ENCODE data around the gene ASB18. TPM values are rescaled to one million over a fixed set of nuclear protein-coding genes. Genes with fewer than 3 reads are reported as not detected.

Gene ASB18
- total and polyA plus RNA-seq, 2 of the 8 experiments (the other 6 are each of a cell fraction or from before 2014, with no cell fraction given): not detected

- Histone ChIP-seq H3K4me2 (ENCODE audit: insufficient read depth in 1 of 2, low read depth in 2 of 2, low read length in 2 of 2) (no peak overlapping the region), H3K4me3 (ENCODE audit: extremely low read depth in 1 of 4, insufficient read depth in 2 of 4, low read depth in 3 of 4, low read length in 4 of 4) (no peak overlapping the region), H3K9me3 (ENCODE audit: insufficient read depth in 2 of 2, low read depth in 1 of 2, low read length in 1 of 2) (no peaks in the 10 kb centered on the region), H3K79me1 (ENCODE audit: low read depth, low read length) (no peaks in the 10 kb centered on the region), H3K4ac (replicated peaks; ENCODE audit: insufficient read length, low read depth, low read length) (no peak overlapping the region), H3K23ac (ENCODE audit: insufficient read length) (no peak overlapping the region), H4K20me1 (replicated peaks in 1 of 2; ENCODE audit: control insufficient read depth in 1 of 2, insufficient read depth in 2 of 2, low read length in 2 of 2) (no peaks in the 10 kb centered on the region), H3K27me3 (replicated peaks in 1 of 4; ENCODE audit: control insufficient read depth in 3 of 4, extremely low read depth in 1 of 4, insufficient read depth in 3 of 4, low read length in 3 of 4) (peaks cover 0 to 3% (median 0%) of the 10 kb centered on the region in 4 experiments; a peak in 1 of 7 replicates), H4K91ac (replicated peaks; ENCODE audit: insufficient read length, low read length) (no peak overlapping the region), H2BK15ac (ENCODE audit: low read length) (no peak overlapping the region), H2BK5ac (ENCODE audit: low read depth, low read length) (no peak overlapping the region), H3K14ac (ENCODE audit: insufficient read length) (no peak overlapping the region), H2AFZ (ENCODE audit: low read length) (no peak overlapping the region), H2AK5ac (ENCODE audit: low read depth, low read length) (no peak overlapping the region), H3K79me2 (ENCODE audit: control insufficient read depth in 1 of 2, insufficient read depth in 2 of 2, low read length in 2 of 2) (no peaks in the 10 kb centered on the region), H4K8ac (ENCODE audit: extremely low read depth, insufficient read depth, low read length) (no peak overlapping the region), H3K56ac (replicated peaks; ENCODE audit: insufficient read length, low read depth, low read length) (no peak overlapping the region), H2BK20ac (ENCODE audit: low read length) (no peak overlapping the region), H3K9ac (replicated peaks in 1 of 4; ENCODE audit: extremely low read depth in 1 of 4, low read depth in 3 of 4, low read length in 3 of 4) (no peak overlapping the region), H3K27ac (ENCODE audit: low read depth, low read length) (no peak overlapping the region), H3K36me3 (ENCODE audit: control insufficient read depth in 2 of 4, insufficient read depth in 4 of 4, low read length in 3 of 4) (no peaks in the 10 kb centered on the region), H3K23me2 (ENCODE audit: low read depth, low read length) (no peaks in the 10 kb centered on the region), H2BK120ac (replicated peaks; ENCODE audit: low read depth, low read length) (no peak overlapping the region), H3K4me1 (replicated peaks in 1 of 4; ENCODE audit: control insufficient read depth in 3 of 4, insufficient read depth in 4 of 4, low read length in 3 of 4) (peaks cover 4 to 16% (median 8%) of the 10 kb centered on the region in 4 experiments; a peak in 6 of 7 replicates), H2BK12ac (ENCODE audit: low read depth, low read length) (no peak overlapping the region), H3K18ac (ENCODE audit: extremely low read depth, low read length) (no peak overlapping the region), H4K5ac (ENCODE audit: insufficient read length, low read depth, low read length) (no peak overlapping the region)
- WGBS, 2 experiments (ENCODE audit: extremely low coverage in 1 of 2, insufficient coverage in 1 of 2, insufficient read length in 1 of 2, insufficient replicate concordance in 2 of 2, low coverage in 1 of 2, low lambda C conversion rate in 2 of 2, missing lambda C conversion rate in 1 of 2): 90% methylated on average over 5 of the region's 5 CpGs; no CpG with 5 or more reads in 1 of the 2 experiments
- TF ChIP-seq TAF1 (IDR thresholded peaks at IDR 0.05; ENCODE audit: low read depth, low read length) (no peak), KDM5A (IDR thresholded peaks at IDR 0.05; ENCODE audit: low read length) (no peak), RBBP5 (IDR thresholded peaks at IDR 0.05; ENCODE audit: borderline replicate concordance, low read depth, low read length) (no peak), CTBP2 (IDR thresholded peaks at IDR 0.05; ENCODE audit: borderline replicate concordance, insufficient read depth, insufficient read length, low read length) (no peak), TAF7 (optimal IDR thresholded peaks at IDR 0.05; ENCODE audit: borderline replicate concordance, low read depth, low read length) (no peak), CBX8 (IDR thresholded peaks at IDR 0.05; ENCODE audit: borderline replicate concordance, low read depth, low read length) (no peak)
- ChIA-PET POLR2A (ENCODE audit: partially characterized antibody) (no interaction called here), CTCF (ENCODE audit: partially characterized antibody) (no interaction called here)
- no peak for FAIRE-seq
- DNase-seq (ENCODE audit: low read depth in 1 of 2, low spot score in 2 of 2): peak in 1 of 2 experiments; percentile 23
Measured at GRCh38 chr2:236244256-236244655, 19.9 kb downstream of the ASB18 start.

Data from H1 (cell line).